NCI-H146 treated with DMSO at 0.1 percent for 48 hours (cell line): ENCODE data around the gene CACNA1S.
A peak's percentile ranks its signal among the peaks of the same experiment; 100 is the strongest.

Experiments used
- DNase-seq: peaks from one replicate; lab custom pipeline; 2025; ENCODE audit not compliant: unreplicated experiment; lab: John Stamatoyannopoulos, UW

CACNA1S gene

DNA sequence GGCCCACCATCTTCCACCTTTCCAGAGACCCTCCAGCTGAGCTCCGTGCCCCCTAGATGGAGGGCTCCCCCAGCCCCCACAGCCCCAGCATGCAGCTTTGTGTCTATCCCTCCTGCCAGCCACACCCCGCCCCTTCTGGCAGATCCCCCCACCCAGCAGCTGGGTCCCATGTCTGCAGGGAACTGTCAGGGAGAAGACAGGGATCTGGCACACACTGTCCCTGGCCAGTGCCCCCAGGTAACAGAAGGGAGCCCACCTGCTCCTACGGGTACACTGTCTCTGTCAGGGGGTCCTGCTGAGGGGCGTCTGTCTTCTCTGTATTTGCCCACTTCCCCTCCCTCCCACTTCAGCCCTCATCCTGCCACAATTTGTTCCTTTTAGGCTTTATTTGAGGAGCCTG, 77.6 kb downstream of the CACNA1S start:
- DNase-seq = no peak

DNA sequence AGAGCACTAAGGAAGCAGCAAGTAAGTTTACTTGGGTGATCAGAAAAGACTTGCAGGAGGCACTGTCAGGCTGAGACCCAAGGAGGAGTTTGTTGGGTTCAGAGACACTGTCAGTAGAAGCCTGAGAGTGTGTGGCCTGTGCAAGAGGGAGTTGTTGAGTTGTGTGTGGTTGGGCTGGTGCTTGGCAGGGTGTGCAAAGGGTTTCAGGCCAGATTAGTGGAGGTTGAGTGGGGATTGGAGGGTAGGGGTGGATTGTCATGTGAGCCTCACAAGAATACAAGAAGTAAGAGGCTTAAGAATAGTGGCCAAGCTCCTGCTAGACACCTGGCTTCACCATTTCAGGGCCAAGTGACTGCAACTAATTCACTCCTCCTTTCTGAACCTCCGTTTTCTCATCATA, 79.8 kb downstream of the CACNA1S start:
- DNase-seq = no peak

DNA sequence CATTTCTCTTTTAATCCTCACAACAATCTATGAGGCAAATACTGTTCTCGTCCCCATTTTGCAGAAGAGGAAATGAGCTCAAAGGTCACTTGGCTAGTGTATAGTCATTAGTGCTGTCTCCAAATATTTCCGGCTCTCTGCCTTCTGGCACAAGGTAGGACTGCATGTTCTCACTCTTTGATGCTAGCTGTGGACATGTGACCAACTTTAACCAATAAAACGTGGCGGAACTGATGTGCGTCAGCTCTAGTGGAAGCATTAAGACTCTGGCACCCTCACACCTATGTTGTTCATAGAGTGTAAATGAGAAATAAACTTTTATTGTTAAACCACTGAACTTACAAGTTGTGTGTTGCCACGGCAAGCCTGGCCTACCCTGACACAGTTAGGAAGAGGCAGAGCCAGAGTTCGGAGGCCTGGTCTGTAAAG, 83.8 kb downstream of the CACNA1S start:
- no peak for DNase-seq

DNA sequence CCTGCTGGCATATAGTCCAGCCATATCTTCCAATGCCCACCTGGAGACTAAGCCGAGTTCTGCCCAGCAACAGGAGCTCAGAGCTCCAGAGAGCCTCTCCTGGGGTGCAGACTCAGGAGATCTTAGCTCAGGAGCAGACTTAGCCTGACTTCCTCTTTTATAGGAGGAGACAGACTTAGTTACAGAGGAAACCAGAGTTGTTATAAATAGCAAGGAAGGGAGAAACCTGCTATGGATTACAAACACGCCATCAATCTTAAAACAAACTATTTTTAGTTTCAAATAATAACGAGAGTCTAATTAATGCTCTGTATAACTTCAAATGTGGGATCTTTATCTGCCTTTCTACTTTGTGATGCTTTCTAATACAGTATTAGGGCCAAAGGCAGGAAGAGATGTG, 85.4 kb downstream of the CACNA1S start:
- DNase-seq = no peak

DNA sequence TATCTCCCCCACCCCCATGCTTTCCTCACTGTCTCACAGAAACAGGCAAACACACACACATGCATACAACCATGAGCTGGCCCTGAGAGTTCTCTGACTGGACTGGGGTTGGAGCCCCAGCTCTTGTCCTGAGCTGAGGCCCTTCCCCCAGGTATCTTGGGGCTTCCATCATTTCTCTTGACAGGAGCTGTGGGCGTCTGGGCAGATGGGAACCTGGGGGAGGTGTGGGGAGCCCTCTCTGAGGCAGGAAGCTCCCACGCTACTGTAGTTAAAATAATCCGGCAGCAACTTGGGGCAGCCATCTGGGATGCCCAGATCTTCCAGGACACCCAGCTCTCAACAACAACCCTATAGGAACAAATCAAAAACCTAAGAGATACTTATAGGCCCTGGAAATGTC, 86.0 kb downstream of the CACNA1S start:
- no peak for DNase-seq

DNA sequence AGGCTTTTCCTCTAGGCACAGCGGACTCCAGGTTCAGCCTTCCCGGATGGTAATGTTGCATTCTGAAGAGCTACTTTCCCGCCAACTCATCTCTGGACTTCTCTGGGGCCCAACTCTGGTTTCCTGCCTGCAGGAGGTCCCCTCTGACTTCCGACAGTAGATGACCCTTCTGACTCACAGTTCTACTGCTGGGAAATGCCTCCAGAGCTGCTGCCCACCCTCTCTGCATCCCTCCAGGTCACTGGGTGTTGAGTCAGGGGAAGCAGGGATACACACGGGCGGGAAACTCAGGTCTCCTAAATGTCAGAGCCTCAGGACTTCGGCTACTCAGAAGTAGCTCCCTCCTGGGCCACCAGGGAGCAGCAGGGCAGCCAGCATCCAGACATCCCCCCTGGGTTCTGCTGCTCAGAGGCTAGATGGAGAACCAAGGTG, 86.6 kb downstream of the CACNA1S start:
- DNase-seq = no peak

DNA sequence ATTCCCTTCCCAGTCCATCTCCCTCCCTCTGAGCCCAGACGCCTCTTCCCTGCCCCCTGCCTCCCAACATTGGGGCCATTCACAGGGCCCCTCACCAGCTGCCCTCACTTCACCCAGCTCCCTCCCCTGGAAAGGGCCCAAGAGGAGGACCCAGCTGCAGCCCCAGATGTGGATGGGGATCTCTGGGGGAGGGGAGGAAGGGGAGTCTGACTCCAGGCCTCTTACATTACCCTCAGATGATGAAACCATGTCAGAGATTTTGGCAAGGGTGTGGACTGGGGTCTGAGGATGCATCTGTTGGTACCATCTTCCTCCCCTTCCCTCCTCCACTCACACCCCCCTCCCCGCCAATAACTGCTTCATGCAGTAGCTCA, 87.6 kb downstream of the CACNA1S start:
- no peak for DNase-seq

DNA sequence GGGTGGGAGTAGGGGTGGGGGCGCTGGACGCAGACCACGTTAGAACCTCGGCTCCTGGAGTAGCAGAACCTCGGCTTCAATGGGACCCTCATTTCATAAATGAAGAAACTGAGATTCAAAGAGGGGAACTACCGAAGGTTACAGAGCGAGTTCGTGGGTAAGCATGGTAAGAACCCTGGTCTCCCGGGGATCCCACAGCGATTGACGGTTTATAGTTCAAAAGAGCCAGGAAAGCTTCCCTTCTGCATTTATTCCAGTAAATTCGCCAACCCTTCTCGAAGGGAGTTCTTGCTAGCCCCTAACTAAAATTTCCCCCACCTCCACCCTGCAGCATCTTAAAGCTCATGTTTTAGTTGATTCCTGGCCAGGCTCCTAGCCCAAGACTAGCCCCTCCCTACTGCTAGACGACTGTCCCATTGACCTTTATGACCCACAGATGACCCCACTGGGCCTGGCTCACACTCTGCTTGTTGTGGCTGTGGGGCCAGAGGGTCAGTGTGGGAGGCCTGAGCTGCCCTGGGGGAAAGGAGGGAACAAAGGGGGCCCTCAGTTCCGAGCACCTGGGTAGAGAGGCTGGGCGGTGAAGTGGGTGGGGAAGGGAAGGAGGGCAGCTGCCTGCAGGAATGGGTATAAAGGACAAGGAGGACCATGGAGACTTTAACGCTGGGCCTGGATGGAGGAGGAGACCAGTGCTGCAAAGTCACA, 88.2 kb downstream of the CACNA1S start:
- no peak for DNase-seq

DNA sequence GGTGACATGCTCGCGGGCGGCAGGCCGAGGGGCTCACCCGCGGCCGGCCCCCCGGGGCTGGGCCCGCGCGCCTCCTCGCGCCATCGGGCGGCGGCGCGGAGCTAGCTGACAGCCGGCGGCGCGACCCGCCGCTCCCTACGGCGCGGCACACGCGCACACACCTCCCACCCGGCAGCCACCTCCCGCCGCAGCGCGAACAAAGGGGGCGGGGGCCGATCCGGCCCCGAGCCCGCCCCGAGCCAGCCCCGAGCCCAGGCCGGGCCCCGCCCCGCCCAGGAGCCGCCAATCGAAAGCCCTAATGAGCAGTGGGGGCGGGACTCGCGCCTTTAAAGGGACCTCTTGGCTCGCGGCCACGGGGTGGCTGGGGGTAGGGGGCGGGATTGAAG, 88.7 kb downstream of the CACNA1S start, which contains the start of gene KIF21B:
Gene KIF21B, minus strand, starts transcription at position 198 of the 386 bp plus-strand sequence. CDS start 331 bp downstream, outside the sequence.
- peak; percentile 60 for DNase-seq

DNA sequence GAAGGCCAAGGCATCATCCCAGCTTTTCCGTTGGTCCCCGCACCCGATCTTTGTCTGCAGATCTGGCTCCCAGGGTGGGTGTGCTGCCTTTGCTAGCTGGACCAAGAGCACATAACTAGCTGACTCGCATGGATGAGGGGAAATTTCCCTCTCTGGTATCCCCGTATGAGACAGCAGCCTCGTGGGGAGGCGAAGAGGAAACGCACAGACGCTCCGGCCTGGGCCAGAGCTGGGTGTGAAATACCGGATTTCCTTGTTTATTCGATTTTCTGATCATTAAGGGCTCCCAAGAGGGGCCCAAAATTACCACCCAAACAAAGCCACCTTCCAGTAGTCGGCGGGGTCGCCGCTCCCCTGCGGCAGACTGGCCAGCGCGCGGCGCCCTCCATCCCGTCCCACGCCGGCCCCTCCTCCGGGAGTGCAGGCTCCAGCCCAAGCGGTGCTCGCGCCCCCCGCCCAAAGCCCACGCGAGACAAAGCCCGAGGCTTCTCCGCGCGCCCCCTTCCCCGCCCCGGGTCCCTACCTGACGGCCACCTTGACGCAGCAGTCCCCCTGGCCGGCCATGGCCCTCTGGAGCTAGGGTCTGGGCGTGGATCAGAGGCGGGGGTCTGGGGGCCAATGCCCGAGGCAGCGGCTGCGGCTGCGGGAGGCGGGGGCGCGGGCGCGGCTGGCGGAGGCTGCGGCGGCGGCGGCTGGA, 89.3 kb downstream of the CACNA1S start:
- no peak for DNase-seq

DNA sequence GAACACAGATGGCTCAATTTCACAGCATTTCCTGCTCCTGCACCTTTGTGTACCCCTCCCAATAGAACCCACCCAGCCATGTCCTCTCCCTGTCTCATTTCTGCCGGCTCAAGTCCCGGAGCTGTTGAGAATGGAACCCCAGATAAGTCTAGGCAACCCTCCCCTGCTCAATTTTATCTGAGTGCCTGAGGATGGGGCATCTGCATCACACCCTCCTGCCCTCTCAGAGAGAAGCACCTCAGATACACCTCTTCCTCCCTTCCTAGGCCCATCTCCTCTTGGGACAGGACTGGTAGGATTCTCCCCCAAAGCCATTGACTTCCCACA, 89.8 kb downstream of the CACNA1S start:
- no peak for DNase-seq

DNA sequence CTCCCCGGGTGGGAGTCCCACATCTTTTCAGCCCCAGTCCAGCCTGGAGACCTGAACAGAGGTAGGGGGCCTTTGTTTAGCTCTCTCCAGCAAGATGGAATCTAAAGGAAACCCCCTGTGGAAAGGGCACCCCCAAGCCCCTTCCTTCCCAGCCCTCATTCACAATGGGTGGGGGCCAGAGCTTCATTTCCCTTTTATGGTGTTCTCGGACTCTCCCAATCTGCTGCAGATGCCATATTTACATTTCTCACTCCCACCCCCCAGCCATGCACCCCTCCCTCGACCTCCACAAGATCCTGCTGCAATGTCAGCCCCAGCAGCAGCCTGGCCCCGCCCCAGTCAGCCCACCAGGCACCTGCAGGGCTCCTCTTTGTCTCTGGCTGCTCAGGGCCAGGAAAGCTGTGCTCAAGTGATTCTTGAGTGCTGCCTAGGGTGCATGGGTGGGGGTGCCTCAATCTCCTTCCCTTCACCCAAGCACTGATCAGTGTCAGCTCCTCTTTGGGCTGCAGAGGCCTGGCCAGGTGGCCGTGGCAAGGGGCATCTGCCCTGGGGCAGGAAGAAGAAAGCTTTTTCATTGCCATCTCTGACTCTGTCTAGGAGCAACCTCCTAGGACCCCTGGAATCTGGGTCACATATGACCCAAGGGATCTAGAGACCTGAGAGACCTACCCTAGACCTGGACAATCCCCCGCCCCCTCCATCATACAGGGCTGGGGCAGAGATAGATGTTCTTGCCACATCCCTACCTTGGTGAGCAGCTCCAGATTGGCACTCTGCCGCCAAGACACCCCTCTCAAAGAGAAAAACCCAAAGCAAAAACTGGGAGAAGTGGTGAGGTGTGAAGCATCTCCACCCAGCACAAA, 90.4 kb downstream of the CACNA1S start:
- DNase-seq = peak; percentile 3

DNA sequence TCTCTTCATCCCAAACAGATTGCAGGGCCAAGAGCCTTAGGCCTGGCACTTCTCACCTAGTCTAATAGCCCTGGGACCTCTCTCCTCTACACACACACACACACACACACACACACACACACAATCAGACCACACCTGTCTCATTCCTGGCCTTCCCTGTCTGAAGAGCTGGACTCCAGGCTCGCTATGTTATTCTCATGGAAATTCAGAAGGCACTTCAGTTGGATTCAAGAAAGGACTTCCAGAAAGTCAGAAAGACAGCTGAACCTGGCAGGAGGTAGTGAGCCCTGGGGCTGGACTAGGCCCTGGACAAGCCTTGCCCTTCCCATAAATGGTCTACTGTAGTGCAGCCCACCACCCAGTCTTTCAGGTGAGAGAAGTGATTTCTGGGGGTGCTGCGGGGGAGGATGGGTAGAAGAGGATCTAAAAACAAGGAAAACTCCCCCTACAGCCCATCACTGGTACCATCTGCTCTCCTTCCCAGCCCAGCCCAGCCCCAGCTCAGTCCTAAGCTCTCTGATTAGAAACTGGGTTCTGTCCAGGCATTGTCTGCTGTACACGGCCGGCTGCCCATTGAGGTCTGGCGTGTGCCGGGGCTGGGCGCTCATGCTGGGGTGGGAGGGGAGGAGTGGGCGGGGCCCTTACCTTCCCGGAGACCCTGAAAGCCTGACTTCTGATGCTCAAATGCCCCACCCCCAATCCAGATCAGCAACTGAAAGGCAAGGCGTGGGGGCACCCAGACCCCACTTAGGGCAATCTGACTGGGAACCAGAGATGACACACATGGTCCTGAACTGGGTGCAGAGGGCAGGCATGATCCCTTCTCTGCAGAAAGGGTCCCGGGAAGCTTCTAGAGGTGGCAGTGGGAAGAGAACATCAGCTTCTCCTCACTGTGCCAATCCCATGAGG, 91.3 kb downstream of the CACNA1S start:
- DNase-seq = no peak

DNA sequence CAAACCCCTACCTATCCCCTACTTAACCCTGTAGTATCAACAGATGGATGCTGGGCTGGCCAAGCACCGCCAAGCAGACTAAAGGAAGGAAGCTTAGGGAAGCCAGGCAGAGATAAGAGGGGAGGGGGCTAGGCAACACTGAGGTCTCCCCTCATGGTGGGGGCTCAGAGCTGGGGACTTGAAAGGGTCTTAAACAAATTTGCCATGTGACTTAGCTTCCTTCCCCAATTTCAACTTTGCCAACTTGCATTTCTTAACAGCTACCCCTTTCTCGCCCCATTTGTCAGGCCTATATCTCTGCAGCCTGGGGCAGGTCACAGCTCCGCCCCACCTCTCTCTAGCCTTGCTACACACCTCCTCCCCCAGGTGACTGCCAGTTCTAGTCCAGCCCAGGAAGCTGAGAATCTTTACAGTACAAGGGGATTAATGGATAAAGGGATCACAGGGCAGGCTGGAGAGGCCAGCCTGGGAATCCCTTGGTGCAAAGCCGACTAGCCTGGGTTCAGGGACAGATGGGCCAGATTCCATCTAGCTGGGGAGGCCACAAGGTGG, 92.1 kb downstream of the CACNA1S start:
- DNase-seq = no peak

DNA sequence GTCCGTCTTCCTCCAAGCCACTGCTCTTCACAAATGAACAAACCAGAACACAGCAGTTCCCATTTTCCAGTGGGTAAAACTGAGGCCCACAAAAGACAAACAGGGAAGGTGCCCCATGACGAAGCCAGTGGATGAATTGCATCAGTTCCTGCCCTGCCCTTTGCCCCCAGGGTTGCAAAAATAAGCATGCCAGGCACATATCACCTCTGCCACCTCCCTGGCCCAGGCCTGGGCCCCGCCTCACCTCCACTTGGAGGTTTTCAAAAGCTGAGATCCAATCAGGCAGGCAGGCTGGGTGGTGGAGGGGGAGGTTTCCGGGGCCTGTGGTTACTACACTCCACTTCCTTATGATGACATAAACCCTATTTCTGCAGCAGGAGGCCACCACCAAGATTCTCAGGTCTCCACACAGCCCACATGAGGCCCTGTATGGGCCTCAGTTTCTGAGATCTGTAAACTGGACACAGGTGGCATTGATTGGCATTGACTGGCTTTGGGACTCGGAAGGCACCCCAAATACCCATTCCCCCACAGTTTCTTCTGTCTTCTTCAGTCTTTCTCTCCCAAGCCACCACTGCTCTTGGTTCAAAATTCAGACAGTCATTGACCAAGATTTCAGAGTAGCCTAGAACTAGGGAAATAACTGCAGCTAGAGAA, 92.8 kb downstream of the CACNA1S start:
- no peak for DNase-seq

DNA sequence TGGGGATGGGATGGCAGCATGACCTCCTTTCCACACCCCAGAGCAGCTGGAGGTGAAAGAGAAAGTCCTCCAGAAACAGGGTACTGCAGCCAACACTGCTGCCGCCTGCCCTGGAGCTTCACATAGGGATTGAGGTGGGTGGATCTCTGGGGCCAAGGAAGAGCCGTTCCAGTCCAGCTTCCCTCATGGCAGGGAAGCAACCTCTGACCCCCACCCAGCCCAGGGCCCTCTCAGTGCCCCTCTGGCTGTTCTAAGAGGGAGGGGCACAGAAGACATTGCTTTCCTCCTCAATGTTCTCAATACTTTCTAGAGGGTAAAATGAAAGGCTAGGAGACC, 94.4 kb downstream of the CACNA1S start:
- no peak for DNase-seq

DNA sequence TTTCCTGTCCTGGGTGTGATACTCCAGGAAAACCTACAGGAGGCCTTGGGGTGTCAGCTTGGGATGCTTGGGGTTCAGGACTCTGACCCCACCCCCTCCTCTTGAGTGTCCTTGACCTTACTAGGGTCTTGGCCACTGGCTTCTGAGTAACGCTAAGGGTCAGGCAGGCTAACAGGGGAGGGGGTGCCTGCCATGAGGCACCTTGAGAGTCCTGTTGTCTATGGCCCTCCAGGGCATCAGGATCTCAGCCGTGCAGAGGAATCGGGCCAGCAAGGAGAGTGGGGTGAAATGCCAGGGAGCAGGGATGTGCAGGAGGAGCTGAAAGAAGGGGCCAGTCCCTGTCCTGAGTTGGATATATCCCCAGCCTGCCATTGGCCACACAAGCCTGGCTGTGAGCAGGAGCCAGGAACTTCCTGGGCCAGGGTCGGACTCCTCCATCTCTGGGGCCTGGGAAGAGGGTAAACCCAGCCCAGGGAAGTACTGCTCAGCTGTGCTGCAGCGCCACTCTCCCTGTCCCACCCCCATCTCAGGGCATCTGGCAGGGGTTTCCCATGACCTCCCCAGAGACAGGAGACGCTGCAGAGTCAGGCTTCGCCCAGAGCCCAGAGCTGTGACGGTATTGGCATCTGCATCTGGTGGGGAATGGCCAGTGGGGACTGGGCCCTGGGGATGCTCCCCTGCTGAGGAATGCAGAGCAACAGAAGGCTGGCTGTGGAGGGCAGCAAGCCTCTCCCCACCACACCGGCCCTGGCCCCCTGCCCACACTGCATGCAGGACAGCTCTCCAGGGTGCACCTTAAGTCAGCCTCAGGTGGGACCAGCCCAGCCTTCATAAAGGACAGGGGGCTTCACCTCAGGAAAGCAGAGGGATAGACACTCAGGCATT, 95.0 kb downstream of the CACNA1S start:
- DNase-seq = no peak

DNA sequence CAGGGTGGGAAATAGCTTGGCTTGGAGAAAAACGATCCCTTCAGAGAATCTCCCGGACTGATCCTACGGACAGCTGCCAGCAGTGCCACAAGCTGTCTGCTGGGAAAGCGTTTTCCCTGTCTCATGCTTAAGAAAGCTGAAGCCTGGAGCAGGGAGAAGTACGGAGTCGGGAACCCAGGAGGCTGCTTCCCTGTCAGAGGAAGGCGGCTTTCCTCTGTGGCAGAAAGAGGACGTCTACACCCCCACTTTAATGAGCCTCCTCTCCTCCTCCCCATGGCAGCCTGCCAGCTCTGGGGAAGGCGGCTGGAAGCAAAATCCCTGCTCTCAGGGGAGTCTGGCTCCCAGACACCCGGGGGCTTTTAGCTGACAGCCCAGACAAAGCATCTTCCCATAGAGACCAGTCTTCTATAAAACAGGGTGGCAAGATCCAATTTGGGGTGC, 96.0 kb downstream of the CACNA1S start:
- DNase-seq = no peak

DNA sequence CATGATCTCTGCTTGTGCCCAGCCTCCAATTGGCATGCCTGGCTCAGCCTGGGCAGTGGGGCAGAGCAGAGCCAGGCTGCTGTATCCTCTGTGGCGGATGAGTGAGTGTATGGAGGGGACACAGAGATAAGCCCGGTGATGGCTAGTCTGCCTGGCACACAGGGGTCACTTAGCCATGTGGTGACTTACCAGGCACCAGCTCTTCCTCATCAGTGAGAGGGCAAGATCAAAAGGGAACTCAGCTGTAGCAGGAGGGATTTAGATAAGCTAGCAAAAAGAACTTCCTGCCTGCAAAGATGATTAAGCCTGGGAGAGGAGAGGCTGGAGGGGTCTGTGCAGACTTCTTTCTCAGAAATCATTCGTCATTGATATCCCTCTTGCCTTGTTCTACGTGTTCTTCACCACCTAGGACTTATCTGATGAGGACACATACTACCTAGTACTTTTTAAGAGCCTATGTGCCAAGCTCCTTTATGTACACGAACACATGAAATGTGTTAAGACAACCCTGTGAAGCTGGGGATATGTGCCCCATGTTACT, 96.6 kb downstream of the CACNA1S start:
- no peak for DNase-seq
